OCI-LY1 (cell line): ENCODE data around the gene SNX32.

Experiments
- H2AFZ ChIP-seq: fragments of 200-600 bp; sonication (generic), shearing (Covaris generic); 2 replicates; pipeline ENCODE4 v1.6.0; 2014; ENCODE audit warnings: antibody characterized with exemption, mild to moderate bottlenecking, low read length
- H3F3A ChIP-seq: fragments of 200-600 bp; sonication (generic), shearing (Covaris generic); 2 replicates; pipeline ENCODE4 v1.6.0; 2014; ENCODE audit warnings: mild to moderate bottlenecking, antibody characterized with exemption, low read length, moderate library complexity; ENCODE audit not compliant: insufficient read depth
- H3K27ac ChIP-seq: fragments of 200-600 bp; sonication (generic); 2 replicates; pipeline ENCODE4 v1.5.1; 2014; ENCODE audit warnings: low read length, mixed run types, mild to moderate bottlenecking, low read depth; ENCODE audit not compliant: poor library complexity, severe bottlenecking
- H3K27me3 ChIP-seq: fragments of 200-600 bp; sonication (generic); 2 replicates; pipeline ENCODE4 v1.6.0; 2014; ENCODE audit warnings: antibody characterized with exemption, mild to moderate bottlenecking, low read length, moderate library complexity; ENCODE audit not compliant: insufficient read depth
- H3K36me3 ChIP-seq: fragments of 200-600 bp; sonication (generic); 2 replicates; pipeline ENCODE4 v1.6.1; 2014; ENCODE audit warnings: mild to moderate bottlenecking, antibody characterized with exemption, low read length, moderate library complexity, mixed read lengths; ENCODE audit not compliant: insufficient read depth
- H3K4me1 ChIP-seq: fragments of 200-600 bp; sonication (generic); 2 replicates; pipeline ENCODE4 v1.5.1; 2014; ENCODE audit warnings: mild to moderate bottlenecking, low read length, moderate library complexity; ENCODE audit not compliant: insufficient read depth, severe bottlenecking
- H3K4me2 ChIP-seq: fragments of 200-600 bp; sonication (generic), shearing (Covaris generic); 2 replicates; pipeline ENCODE4 v1.6.1; 2014; ENCODE audit warnings: low read length
- H3K4me3 ChIP-seq: fragments of 200-600 bp; sonication (generic); 2 replicates; pipeline ENCODE4 v1.5.1; 2014; ENCODE audit warnings: low read length, low read depth, mild to moderate bottlenecking, mixed read lengths; ENCODE audit not compliant: poor library complexity, severe bottlenecking
- H3K79me2 ChIP-seq: fragments of 200-600 bp; shearing (Covaris generic); 2 replicates; pipeline ENCODE4 v1.6.1; 2016; ENCODE audit warnings: mixed run types, low read length, mixed read lengths; ENCODE audit not compliant: insufficient read depth
- H3K9ac ChIP-seq: fragments of 200-600 bp; sonication (generic), shearing (Covaris generic); 2 replicates; pipeline ENCODE4 v1.6.1; 2014; ENCODE audit warnings: mild to moderate bottlenecking, low read length, mixed read lengths
- H3K9me2 ChIP-seq: fragments of 200-600 bp; sonication (generic), shearing (Covaris generic); 2 replicates; pipeline ENCODE4 v1.6.1; 2014; ENCODE audit warnings: low read depth, mild to moderate bottlenecking, low read length, mixed read lengths
- H3K9me3 ChIP-seq: fragments of 200-600 bp; shearing (Covaris generic); 2 replicates; pipeline ENCODE4 v1.6.1; 2014; ENCODE audit warnings: low read length, mixed read lengths
- H4K20me1 ChIP-seq: fragments of 200-600 bp; sonication (generic), shearing (Covaris generic); 2 replicates; pipeline ENCODE4 v1.6.0; 2016; ENCODE audit warnings: mild to moderate bottlenecking, low read length; ENCODE audit not compliant: insufficient read depth
- CTCF ChIP-seq: fragments of 200-600 bp; sonication (generic), shearing (Covaris generic); IDR thresholded peaks from 2 replicates; pipeline ENCODE4 v1.5.1; 2017; ENCODE audit warnings: mild to moderate bottlenecking, antibody characterized with exemption, low read length, moderate library complexity, mixed read lengths
- EZH2 ChIP-seq: fragments of 200-600 bp; sonication (generic), shearing (Covaris generic); IDR thresholded peaks from 2 replicates; pipeline ENCODE4 v1.8.0; 2017; ENCODE audit warnings: borderline replicate concordance, mixed run types, mild to moderate bottlenecking, antibody characterized with exemption, low read length, moderate library complexity, mixed read lengths

Gene SNX32

DNA sequence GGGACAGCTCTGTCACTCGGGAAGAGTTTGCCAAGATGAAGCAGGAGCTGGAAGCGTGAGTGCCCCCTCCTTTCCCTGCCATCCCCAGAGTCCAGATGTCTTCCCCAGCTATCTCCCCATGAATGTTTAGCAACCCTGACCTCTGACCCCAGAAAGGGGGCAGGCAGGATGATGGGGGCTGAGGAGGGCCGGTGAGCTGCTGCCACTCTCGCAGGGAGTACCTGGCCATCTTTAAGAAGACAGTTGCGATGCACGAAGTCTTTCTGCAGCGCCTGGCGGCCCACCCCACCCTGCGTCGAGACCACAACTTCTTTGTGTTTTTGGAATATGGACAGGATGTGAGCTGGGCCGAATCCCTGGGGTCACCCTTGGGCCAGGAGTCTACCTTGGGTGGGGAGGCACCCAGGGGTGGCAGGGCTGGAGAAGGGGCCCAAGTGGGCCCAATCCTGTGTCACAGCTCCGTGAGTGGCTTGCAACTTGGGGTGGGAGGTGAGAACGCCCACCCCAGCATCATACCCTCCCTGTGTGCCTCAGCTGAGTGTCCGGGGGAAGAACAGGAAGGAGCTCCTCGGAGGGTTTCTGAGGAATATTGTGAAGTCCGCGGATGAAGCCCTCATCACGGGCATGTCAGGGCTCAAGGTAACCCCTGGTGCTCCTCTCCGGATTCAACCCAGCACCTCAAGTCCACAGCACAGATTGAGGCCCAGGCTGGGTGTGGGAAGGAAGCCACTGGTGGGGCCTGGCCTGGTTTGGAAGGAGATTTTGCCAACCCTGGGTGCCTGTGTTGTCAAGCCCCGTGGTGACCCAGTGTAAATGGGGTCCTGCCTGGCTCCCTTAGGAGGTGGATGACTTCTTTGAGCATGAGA, 16.7 kb downstream of the SNX32 start:
- H3K9me3 ChIP-seq: no peaks in the 10 kb centered on the region
- H3K4me2 ChIP-seq: no peak overlapping the region
- no peaks in the 10 kb centered on the region for H3K27me3 ChIP-seq
- no peaks in the 10 kb centered on the region for H3F3A ChIP-seq
- H3K4me1 ChIP-seq: no peaks in the 10 kb centered on the region
- H3K79me2 ChIP-seq: no peaks in the 10 kb centered on the region
- H4K20me1 ChIP-seq: no peaks in the 10 kb centered on the region; the same call in 1 of the 2 replicates
- H3K9ac ChIP-seq: no peak overlapping the region
- TF ChIP-seq EZH2 (no peak), CTCF (no peak)
- no peak overlapping the region for H3K4me3 ChIP-seq
- no peaks in the 10 kb centered on the region for H3K9me2 ChIP-seq
- H3K27ac ChIP-seq: no peak overlapping the region
- peaks cover 46% of the 10 kb centered on the region for H3K36me3 ChIP-seq
- no peak overlapping the region for H2AFZ ChIP-seq

GRCh38 chr11:65851083-65851579, 17.4 kb downstream of the SNX32 start:
- Histone ChIP-seq H3K4me3 (no peak overlapping the region), H3K27ac (no peak overlapping the region), H3K9me2 (no peaks in the 10 kb centered on the region), H3K4me1 (peaks cover 1% of the 10 kb centered on the region), H3K4me2 (no peak overlapping the region), H3K79me2 (peaks cover 3% of the 10 kb centered on the region), H3K27me3 (no peaks in the 10 kb centered on the region), H3K9ac (no peak overlapping the region), H4K20me1 (no peaks in the 10 kb centered on the region; the same call in 1 of the 2 replicates), H3F3A (no peaks in the 10 kb centered on the region), H3K9me3 (no peaks in the 10 kb centered on the region), H2AFZ (no peak overlapping the region), H3K36me3 (peaks cover 52% of the 10 kb centered on the region)
- TF ChIP-seq EZH2: no peak
- peak; percentile 66 for TF ChIP-seq CTCF

GRCh38 chr11:65851811-65852507, 18.2 kb downstream of the SNX32 start:
- no peak overlapping the region for H3K9ac ChIP-seq
- H4K20me1 ChIP-seq: peaks cover 5% of the 10 kb centered on the region; the same call in 1 of the 2 replicates
- no peak overlapping the region for H3K4me2 ChIP-seq
- H3K27ac ChIP-seq: no peak overlapping the region
- TF ChIP-seq EZH2: no peak
- TF ChIP-seq CTCF: no peak
- peaks cover 11% of the 10 kb centered on the region for H3K79me2 ChIP-seq
- H3F3A ChIP-seq: no peaks in the 10 kb centered on the region
- peaks cover 61% of the 10 kb centered on the region for H3K36me3 ChIP-seq
- H3K27me3 ChIP-seq: no peaks in the 10 kb centered on the region
- no peaks in the 10 kb centered on the region for H3K9me3 ChIP-seq
- no peaks in the 10 kb centered on the region for H3K9me2 ChIP-seq
- H3K4me3 ChIP-seq: no peak overlapping the region
- peaks cover 8% of the 10 kb centered on the region for H3K4me1 ChIP-seq
- H2AFZ ChIP-seq: no peak overlapping the region
